NCI-H226 (cell line): ENCODE measurements around the gene RPH3AL.
"Not testable (repeated sequence)": the region's sequence is repeated elsewhere in the genome, so short reads cannot be mapped to it uniquely, and the experiment has no call there.

ENCODE experiments used
- DNase-seq: peaks from one replicate; pipeline ENCODE4 v3.0.0-alpha.2; 2015

Gene RPH3AL

GRCh38 chr17:379531-380465 is 27.2 kb upstream of the RPH3AL start:
- DNase-seq = no peak

GRCh38 chr17:378068-378467 is 25.5 kb upstream of the RPH3AL start:
- DNase-seq = no peak

GRCh38 chr17:376936-377863 is 24.6 kb upstream of the RPH3AL start:
- DNase-seq = no peak

GRCh38 chr17:373613-374230 is 21.1 kb upstream of the RPH3AL start:
- DNase-seq = peak; percentile 48

- DNase-seq = no peak
Observed at GRCh38 chr17:372157-373152, 19.8 kb upstream of the RPH3AL start.

GRCh38 chr17:371583-371982 is 19.0 kb upstream of the RPH3AL start:
- no peak for DNase-seq

GRCh38 chr17:367656-368055 is 15.0 kb upstream of the RPH3AL start:
- DNase-seq = not testable (repeated sequence)

GRCh38 chr17:366657-367615 is 14.3 kb upstream of the RPH3AL start:
- not testable (repeated sequence) for DNase-seq

GRCh38 chr17:364766-365165 is 12.2 kb upstream of the RPH3AL start:
- DNase-seq = no peak

GRCh38 chr17:364308-364707 is 11.7 kb upstream of the RPH3AL start:
- no peak for DNase-seq

GRCh38 chr17:362721-363120 is 10.1 kb upstream of the RPH3AL start:
- no peak for DNase-seq

- no peak for DNase-seq
Observed at GRCh38 chr17:360092-360750, 7.6 kb upstream of the RPH3AL start.

- DNase-seq = no peak
Observed at GRCh38 chr17:358491-359151, 6.0 kb upstream of the RPH3AL start.

GRCh38 chr17:357644-358043 is 5.0 kb upstream of the RPH3AL start:
- DNase-seq = no peak

GRCh38 chr17:356671-357434 is 4.2 kb upstream of the RPH3AL start:
- DNase-seq = no peak

- DNase-seq = peak; percentile 82
Observed at GRCh38 chr17:354651-355556, 2.3 kb upstream of the RPH3AL start.

GRCh38 chr17:353838-354234 is 1.2 kb upstream of the RPH3AL start:
- DNase-seq = no peak
